Neural progenitor cell (in vitro differentiated cells): ENCODE results near the gene MBP.

Experiments used
- EZH2 ChIP-seq: fragments of 200-600 bp; sonication (generic); IDR thresholded peaks from 2 replicates; pipeline ENCODE4 v1.6.1; 2017; ENCODE audit warnings: antibody characterized with exemption, mild to moderate bottlenecking, moderate library complexity
- EZH2phosphoT487 ChIP-seq: fragments of 200-600 bp; sonication (generic); IDR thresholded peaks from 2 replicates; pipeline ENCODE4 v1.6.1; 2017; ENCODE audit warnings: antibody characterized with exemption
- TF ChIP-seq, protein P1 (sequence below): fragments of 200-600 bp; sonication (generic); IDR thresholded peaks from 2 replicates; pipeline ENCODE4 v1.5.1; 2017; ENCODE audit warnings: antibody characterized with exemption, mild to moderate bottlenecking

DNA sequence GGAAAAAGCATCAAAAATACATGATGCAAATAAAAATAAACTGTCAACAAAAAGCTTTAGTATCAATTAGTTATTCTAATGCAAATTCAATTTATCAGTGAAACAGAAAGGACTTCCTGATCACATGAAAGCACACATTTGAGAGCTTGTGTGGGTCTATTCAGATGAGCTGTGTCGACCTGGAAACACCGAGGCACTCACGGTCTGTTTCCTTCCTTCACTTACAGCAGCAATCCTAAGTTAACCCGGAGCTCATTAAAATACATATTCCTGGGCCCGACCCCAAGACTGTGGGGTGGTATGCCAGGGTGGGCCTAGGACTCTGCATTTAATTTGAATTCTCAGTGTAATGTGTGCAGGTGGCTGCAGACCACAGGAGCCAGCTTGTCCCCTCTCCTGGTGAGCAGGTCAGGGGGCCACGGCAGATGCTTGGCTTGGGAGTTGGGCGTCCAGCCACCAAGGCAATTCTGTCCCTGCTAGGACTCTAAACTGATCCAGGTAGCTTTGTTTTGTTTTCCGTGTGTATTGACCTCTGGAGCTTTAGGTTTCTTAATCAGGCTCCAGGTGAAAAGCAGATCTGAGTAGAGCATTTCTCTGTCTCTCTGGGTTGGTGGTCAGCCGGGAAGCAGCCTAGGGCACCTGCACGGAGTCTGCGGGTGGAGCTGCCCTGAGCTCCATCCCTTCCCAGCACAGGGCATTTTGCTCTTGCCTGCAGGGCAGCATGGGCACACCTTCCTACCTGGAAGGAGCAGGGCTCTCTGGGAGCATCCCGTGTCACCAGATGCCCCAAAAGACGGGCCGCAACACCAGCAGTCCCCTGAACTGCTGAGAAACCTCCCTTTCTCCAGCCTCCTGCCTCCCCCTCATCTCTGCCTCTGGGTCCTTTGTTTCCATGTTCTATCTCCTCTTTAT is 9.0 kb downstream of the MBP start:
- TF ChIP-seq, protein P1, sequence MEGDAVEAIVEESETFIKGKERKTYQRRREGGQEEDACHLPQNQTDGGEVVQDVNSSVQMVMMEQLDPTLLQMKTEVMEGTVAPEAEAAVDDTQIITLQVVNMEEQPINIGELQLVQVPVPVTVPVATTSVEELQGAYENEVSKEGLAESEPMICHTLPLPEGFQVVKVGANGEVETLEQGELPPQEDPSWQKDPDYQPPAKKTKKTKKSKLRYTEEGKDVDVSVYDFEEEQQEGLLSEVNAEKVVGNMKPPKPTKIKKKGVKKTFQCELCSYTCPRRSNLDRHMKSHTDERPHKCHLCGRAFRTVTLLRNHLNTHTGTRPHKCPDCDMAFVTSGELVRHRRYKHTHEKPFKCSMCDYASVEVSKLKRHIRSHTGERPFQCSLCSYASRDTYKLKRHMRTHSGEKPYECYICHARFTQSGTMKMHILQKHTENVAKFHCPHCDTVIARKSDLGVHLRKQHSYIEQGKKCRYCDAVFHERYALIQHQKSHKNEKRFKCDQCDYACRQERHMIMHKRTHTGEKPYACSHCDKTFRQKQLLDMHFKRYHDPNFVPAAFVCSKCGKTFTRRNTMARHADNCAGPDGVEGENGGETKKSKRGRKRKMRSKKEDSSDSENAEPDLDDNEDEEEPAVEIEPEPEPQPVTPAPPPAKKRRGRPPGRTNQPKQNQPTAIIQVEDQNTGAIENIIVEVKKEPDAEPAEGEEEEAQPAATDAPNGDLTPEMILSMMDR: no peak
- no peak for TF ChIP-seq EZH2
- TF ChIP-seq EZH2phosphoT487: no peak
